ENCODE data around the gene MRPS27.

MRPS27 gene

DNA sequence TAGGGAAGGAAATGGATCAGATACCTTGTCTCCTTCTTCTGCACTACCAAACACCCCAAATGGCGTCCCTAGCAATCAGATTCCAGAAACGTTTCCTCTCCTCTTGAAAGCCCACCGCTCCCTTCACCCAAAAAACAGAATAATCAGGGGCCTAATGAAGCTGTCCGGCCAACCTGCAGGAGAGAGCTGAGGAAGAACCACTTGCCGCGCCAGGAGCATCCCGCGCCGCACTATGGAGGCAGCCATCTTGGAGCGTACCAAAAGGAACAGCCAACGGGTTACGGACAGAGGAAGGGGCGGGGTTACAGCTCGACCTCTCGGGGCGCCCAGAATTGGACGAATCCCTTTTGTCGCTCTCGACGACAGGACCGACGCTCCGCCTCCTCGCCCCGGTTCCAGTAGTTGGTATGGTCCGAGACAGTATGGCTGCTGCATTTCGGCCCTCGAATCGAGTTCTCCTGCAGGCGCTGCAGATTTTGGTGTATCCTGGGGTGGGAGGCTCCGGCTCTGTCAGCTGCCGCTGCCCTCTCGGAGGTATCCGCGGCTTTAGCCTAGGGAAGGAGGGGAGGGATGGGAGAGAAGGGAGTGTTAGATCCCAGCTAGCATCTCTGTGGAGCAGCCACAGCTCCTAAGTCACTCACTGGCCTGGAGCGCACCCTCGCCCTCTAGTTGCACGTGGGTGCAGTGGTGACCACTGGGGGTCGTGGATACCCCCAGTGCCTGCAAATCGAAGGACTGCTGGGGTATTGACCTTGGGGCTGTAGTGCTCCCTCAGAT lies at the start of gene MRPS27, which contains the start of gene PTCD2:
TSS of gene MRPS27 (minus strand) at position 265 of the 777 bp plus-strand sequence. CDS start at position 246, 19 bp downstream.
TSS of gene PTCD2 (plus strand) at position 398 of the 777 bp plus-strand sequence. CDS start at position 408, 10 bp downstream.
- TF ChIP-seq, protein P1, sequence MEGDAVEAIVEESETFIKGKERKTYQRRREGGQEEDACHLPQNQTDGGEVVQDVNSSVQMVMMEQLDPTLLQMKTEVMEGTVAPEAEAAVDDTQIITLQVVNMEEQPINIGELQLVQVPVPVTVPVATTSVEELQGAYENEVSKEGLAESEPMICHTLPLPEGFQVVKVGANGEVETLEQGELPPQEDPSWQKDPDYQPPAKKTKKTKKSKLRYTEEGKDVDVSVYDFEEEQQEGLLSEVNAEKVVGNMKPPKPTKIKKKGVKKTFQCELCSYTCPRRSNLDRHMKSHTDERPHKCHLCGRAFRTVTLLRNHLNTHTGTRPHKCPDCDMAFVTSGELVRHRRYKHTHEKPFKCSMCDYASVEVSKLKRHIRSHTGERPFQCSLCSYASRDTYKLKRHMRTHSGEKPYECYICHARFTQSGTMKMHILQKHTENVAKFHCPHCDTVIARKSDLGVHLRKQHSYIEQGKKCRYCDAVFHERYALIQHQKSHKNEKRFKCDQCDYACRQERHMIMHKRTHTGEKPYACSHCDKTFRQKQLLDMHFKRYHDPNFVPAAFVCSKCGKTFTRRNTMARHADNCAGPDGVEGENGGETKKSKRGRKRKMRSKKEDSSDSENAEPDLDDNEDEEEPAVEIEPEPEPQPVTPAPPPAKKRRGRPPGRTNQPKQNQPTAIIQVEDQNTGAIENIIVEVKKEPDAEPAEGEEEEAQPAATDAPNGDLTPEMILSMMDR (conservative IDR thresholded peaks at IDR 0.05; ENCODE audit: low read depth, low read length), result peak; percentile 31
- DNase-seq (ENCODE audit: low read depth), result peak; percentile 98
- H3K4me3 ChIP-seq (ENCODE audit: low read length), result peak within 1 kb of the TSS; percentile 84

DNA sequence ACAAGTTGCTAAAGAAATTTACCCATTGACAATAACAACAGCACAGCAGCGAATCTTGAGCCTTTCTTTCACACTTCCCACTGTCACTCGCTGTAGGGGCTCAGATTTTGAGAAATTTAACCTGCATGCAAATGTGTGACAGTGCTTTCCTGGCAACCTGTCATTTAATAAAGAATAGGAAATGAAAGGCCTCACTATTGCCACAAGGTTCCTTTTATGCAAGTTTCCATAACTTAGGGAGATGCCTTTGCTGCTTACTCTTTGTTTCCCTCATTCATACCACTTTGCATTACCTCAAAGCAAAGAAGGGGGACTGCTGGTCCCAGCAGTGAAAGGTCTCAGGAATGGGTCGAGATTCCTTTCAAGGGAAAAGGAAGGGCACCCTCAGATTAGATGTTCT lies 49.7 kb upstream of the MRPS27 start:
- H3K4me3 ChIP-seq (ENCODE audit: low read length), result no peak overlapping the region
- TF ChIP-seq, protein P1 (conservative IDR thresholded peaks at IDR 0.05; ENCODE audit: low read depth, low read length), result no peak
- DNase-seq (ENCODE audit: low read depth), result no peak

DNA sequence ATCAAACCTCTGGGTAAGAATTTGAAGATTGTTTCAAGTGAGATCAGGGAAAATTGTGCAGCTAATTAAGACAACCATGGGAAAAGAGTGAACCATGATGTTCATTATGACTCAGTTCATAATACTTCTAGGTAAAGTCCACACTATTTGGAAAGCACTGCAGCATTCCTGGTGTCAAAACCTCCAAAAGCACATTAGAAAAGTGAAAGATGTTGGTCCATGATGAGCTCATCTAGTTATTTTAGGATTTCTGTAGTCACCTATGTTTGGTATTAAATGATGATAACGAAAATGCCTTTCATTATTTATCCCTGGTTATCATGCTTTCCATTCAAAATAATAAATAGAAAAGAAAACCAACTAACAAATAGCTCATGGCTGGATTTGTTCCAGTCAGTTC lies 49.3 kb upstream of the MRPS27 start:
- H3K4me3 ChIP-seq (ENCODE audit: low read length), result no peak overlapping the region
- TF ChIP-seq, protein P1 (conservative IDR thresholded peaks at IDR 0.05; ENCODE audit: low read depth, low read length), result no peak
- DNase-seq (ENCODE audit: low read depth), result no peak

DNA sequence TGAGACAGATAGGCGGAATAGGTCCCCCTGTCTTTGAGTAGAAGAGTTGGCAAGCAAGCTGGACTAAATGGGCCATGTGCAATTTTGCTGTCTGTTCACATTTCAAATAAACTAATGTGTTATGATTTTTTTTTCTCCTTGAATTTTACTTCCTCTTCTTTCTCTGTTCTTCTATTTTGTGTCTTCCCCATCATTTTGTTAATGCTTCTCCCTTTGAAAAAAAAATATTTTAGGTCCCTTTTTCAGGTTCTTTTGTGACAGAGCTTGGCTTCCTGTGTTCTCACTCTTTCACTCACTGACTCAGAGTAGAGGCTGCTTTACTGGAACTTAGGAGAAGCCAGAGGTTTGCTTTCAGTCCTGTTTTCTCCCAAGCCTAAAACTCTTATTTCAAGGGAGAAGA lies 48.2 kb upstream of the MRPS27 start:
- DNase-seq (ENCODE audit: low read depth), result no peak
- no peak overlapping the region for H3K4me3 ChIP-seq (ENCODE audit: low read length)
- TF ChIP-seq, protein P1 (conservative IDR thresholded peaks at IDR 0.05; ENCODE audit: low read depth, low read length), result no peak

DNA sequence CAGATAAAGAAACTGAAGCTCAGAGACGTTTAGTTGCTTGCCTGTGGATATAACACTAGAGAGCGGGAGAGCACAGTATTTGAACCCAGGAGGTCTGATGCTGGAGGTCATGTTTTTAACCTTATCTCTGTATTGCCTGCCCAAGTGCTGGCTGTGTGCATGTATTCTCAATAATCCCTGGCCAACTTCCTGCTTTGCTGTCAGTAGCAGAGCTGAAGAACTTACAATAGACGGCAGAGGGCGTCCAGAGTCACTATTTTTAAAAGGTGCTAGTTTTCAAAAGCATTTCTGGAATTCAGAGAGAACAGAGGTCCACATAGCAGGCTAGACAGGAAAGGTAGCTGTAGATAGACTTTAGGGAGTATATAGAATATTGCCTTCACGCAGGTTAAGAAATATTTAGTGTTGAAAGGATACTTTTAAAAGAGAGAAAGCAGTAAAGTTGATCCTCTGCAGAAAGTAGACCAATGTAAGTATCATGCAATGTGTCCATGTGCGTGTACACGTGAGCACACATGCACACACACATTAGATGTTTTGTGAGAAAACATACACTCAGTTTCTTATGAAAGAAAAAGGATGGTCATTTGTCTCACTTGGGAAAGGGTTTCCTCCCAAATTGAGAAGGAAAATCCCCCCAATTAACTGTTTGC lies 46.4 kb upstream of the MRPS27 start:
- TF ChIP-seq, protein P1 (conservative IDR thresholded peaks at IDR 0.05; ENCODE audit: low read depth, low read length), result peak; percentile 79
- DNase-seq (ENCODE audit: low read depth), result no peak
- H3K4me3 ChIP-seq (ENCODE audit: low read length), result no peak overlapping the region

DNA sequence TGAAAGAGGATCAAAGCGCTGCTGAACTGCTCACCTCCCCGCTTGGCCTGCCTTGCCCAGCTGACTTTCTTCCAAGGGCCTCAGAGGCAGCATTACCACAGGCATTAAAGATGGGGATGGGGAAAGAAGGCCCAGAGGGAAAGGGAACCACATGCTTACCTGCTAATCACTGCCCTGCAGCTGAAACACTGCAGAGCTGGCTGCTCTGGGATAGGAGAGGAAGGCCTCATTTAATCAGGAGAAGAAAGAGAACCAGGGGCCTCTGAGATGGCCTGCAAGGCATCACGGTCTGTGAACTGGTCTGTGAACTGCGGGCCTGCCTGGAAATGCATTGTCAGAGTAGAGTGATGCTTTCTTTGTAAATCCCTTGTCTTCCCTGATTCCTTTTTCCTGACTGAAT lies 44.9 kb upstream of the MRPS27 start:
- no peak for DNase-seq (ENCODE audit: low read depth)
- H3K4me3 ChIP-seq (ENCODE audit: low read length), result no peak overlapping the region
- TF ChIP-seq, protein P1 (conservative IDR thresholded peaks at IDR 0.05; ENCODE audit: low read depth, low read length), result no peak
